ENCODE results near the gene RAG1.
A peak's percentile ranks its signal among the peaks of the same experiment; 100 is the strongest.
"Not testable (repeated sequence)": the region's sequence is repeated elsewhere in the genome, so short reads cannot be mapped to it uniquely, and the experiment has no call there.

Gene RAG1

GRCh38 chr11:36567694-36568093 lies at the start of gene RAG1:
Gene RAG1 (plus strand): TSS chr11:36568007. CDS start chr11:36573305, 5,298 bp downstream.
- Histone ChIP-seq H3K9ac (ENCODE audit: low read length in 2 of 2) (no peak within 1 kb of the TSS), H3K4me1 (ENCODE audit: control insufficient read depth, insufficient read depth, low read length) (no peaks in the 10 kb centered on the region), H3K36me3 (ENCODE audit: control insufficient read depth in 2 of 2, insufficient read depth in 2 of 2, low read length in 2 of 2) (no peaks in the 10 kb centered on the region), H3K27me3 (ENCODE audit: control insufficient read depth in 1 of 2, insufficient read depth in 2 of 2, low read length in 2 of 2) (no peaks in the 10 kb centered on the region), H3K27ac (ENCODE audit: low read length) (no peak within 1 kb of the TSS), H3K4me3 (ENCODE audit: low read length in 2 of 2) (no peak within 1 kb of the TSS), H3K9me3 (ENCODE audit: control insufficient read depth in 2 of 2, low read length in 2 of 2) (no peaks in the 10 kb centered on the region)

GRCh38 chr11:36530840-36531239 lies 37.0 kb upstream of the RAG1 start:
- no peaks in the 10 kb centered on the region for H3K27me3 ChIP-seq (ENCODE audit: control insufficient read depth in 1 of 2, insufficient read depth in 2 of 2, low read length in 2 of 2)
- no peak overlapping the region for H3K27ac ChIP-seq (ENCODE audit: low read length)
- no peak overlapping the region for H3K4me3 ChIP-seq (ENCODE audit: low read length in 2 of 2)

GRCh38 chr11:36532941-36533601 lies 34.7 kb upstream of the RAG1 start:
- Histone ChIP-seq H3K27me3 (ENCODE audit: control insufficient read depth in 1 of 2, insufficient read depth in 2 of 2, low read length in 2 of 2) (no peaks in the 10 kb centered on the region), H3K36me3 (ENCODE audit: control insufficient read depth in 2 of 2, insufficient read depth in 2 of 2, low read length in 2 of 2) (no peaks in the 10 kb centered on the region), H3K27ac (ENCODE audit: low read length) (no peak overlapping the region), H3K4me3 (ENCODE audit: low read length in 2 of 2) (no peak overlapping the region), H3K9ac (ENCODE audit: low read length in 2 of 2) (no peak overlapping the region), H3K9me3 (ENCODE audit: control insufficient read depth in 2 of 2, low read length in 2 of 2) (no peaks in the 10 kb centered on the region), H3K4me1 (ENCODE audit: control insufficient read depth, insufficient read depth, low read length) (no peaks in the 10 kb centered on the region)

More at GRCh38 chr11:36530840-36531239, 37.0 kb upstream of the RAG1 start:
- Histone ChIP-seq H3K4me1 (ENCODE audit: control insufficient read depth, insufficient read depth, low read length) (no peaks in the 10 kb centered on the region), H3K9ac (ENCODE audit: low read length in 2 of 2) (no peak overlapping the region), H3K36me3 (ENCODE audit: control insufficient read depth in 2 of 2, insufficient read depth in 2 of 2, low read length in 2 of 2) (no peaks in the 10 kb centered on the region), H3K9me3 (ENCODE audit: control insufficient read depth in 2 of 2, low read length in 2 of 2) (no peaks in the 10 kb centered on the region)

GRCh38 chr11:36534276-36534840 lies 33.4 kb upstream of the RAG1 start:
- H3K9ac ChIP-seq (ENCODE audit: low read length in 2 of 2), result no peak overlapping the region
- no peaks in the 10 kb centered on the region for H3K9me3 ChIP-seq (ENCODE audit: control insufficient read depth in 2 of 2, low read length in 2 of 2)
- no peak overlapping the region for H3K4me3 ChIP-seq (ENCODE audit: low read length in 2 of 2)
- H3K36me3 ChIP-seq (ENCODE audit: control insufficient read depth in 2 of 2, insufficient read depth in 2 of 2, low read length in 2 of 2), result no peaks in the 10 kb centered on the region
- no peaks in the 10 kb centered on the region for H3K4me1 ChIP-seq (ENCODE audit: control insufficient read depth, insufficient read depth, low read length)
- no peaks in the 10 kb centered on the region for H3K27me3 ChIP-seq (ENCODE audit: control insufficient read depth in 1 of 2, insufficient read depth in 2 of 2, low read length in 2 of 2)
- H3K27ac ChIP-seq (ENCODE audit: low read length), result no peak overlapping the region

GRCh38 chr11:36540998-36541397 lies 26.8 kb upstream of the RAG1 start:
- H3K27ac ChIP-seq (ENCODE audit: low read length), result no peak overlapping the region
- H3K36me3 ChIP-seq (ENCODE audit: control insufficient read depth in 2 of 2, insufficient read depth in 2 of 2, low read length in 2 of 2), result no peaks in the 10 kb centered on the region
- H3K9ac ChIP-seq (ENCODE audit: low read length in 2 of 2), result no peak overlapping the region
- H3K4me1 ChIP-seq (ENCODE audit: control insufficient read depth, insufficient read depth, low read length), result no peaks in the 10 kb centered on the region
- no peaks in the 10 kb centered on the region for H3K9me3 ChIP-seq (ENCODE audit: control insufficient read depth in 2 of 2, low read length in 2 of 2)
- no peaks in the 10 kb centered on the region for H3K27me3 ChIP-seq (ENCODE audit: control insufficient read depth in 1 of 2, insufficient read depth in 2 of 2, low read length in 2 of 2)
- H3K4me3 ChIP-seq (ENCODE audit: low read length in 2 of 2), result no peak overlapping the region

- Histone ChIP-seq H3K9ac (ENCODE audit: low read length in 2 of 2) (no peak overlapping the region), H3K4me1 (ENCODE audit: control insufficient read depth, insufficient read depth, low read length) (no peaks in the 10 kb centered on the region), H3K9me3 (ENCODE audit: control insufficient read depth in 2 of 2, low read length in 2 of 2) (no peaks in the 10 kb centered on the region), H3K27ac (ENCODE audit: low read length) (no peak overlapping the region), H3K36me3 (ENCODE audit: control insufficient read depth in 2 of 2, insufficient read depth in 2 of 2, low read length in 2 of 2) (no peaks in the 10 kb centered on the region), H3K27me3 (ENCODE audit: control insufficient read depth in 1 of 2, insufficient read depth in 2 of 2, low read length in 2 of 2) (no peaks in the 10 kb centered on the region), H3K4me3 (ENCODE audit: low read length in 2 of 2) (no peak overlapping the region)
These were observed 17.3 kb upstream of the RAG1 start for GRCh38 chr11:36550385-36551115.

GRCh38 chr11:36557390-36557789 lies 10.4 kb upstream of the RAG1 start:
- H3K36me3 ChIP-seq (ENCODE audit: control insufficient read depth in 2 of 2, insufficient read depth in 2 of 2, low read length in 2 of 2); H3K9ac ChIP-seq (ENCODE audit: low read length in 2 of 2); H3K27ac ChIP-seq (ENCODE audit: low read length); H3K27me3 ChIP-seq (ENCODE audit: control insufficient read depth in 1 of 2, insufficient read depth in 2 of 2, low read length in 2 of 2); H3K4me3 ChIP-seq (ENCODE audit: low read length in 2 of 2); H3K4me1 ChIP-seq (ENCODE audit: control insufficient read depth, insufficient read depth, low read length); H3K9me3 ChIP-seq (ENCODE audit: control insufficient read depth in 2 of 2, low read length in 2 of 2): not testable (repeated sequence)

GRCh38 chr11:36557991-36558390 lies 9.8 kb upstream of the RAG1 start:
- H3K9me3 ChIP-seq (ENCODE audit: control insufficient read depth in 2 of 2, low read length in 2 of 2), result no peaks in the 10 kb centered on the region
- H3K36me3 ChIP-seq (ENCODE audit: control insufficient read depth in 2 of 2, insufficient read depth in 2 of 2, low read length in 2 of 2), result no peaks in the 10 kb centered on the region
- no peak overlapping the region for H3K27ac ChIP-seq (ENCODE audit: low read length)
- H3K9ac ChIP-seq (ENCODE audit: low read length in 2 of 2), result no peak overlapping the region
- H3K4me3 ChIP-seq (ENCODE audit: low read length in 2 of 2), result no peak overlapping the region
- H3K4me1 ChIP-seq (ENCODE audit: control insufficient read depth, insufficient read depth, low read length), result no peaks in the 10 kb centered on the region
- H3K27me3 ChIP-seq (ENCODE audit: control insufficient read depth in 1 of 2, insufficient read depth in 2 of 2, low read length in 2 of 2), result no peaks in the 10 kb centered on the region

- no peaks in the 10 kb centered on the region for H3K4me1 ChIP-seq (ENCODE audit: control insufficient read depth, insufficient read depth, low read length)
- no peak overlapping the region for H3K27ac ChIP-seq (ENCODE audit: low read length)
- H3K9ac ChIP-seq (ENCODE audit: low read length in 2 of 2), result no peak overlapping the region
- H3K27me3 ChIP-seq (ENCODE audit: control insufficient read depth in 1 of 2, insufficient read depth in 2 of 2, low read length in 2 of 2), result no peaks in the 10 kb centered on the region
- no peak overlapping the region for H3K4me3 ChIP-seq (ENCODE audit: low read length in 2 of 2)
- H3K36me3 ChIP-seq (ENCODE audit: control insufficient read depth in 2 of 2, insufficient read depth in 2 of 2, low read length in 2 of 2), result no peaks in the 10 kb centered on the region
- H3K9me3 ChIP-seq (ENCODE audit: control insufficient read depth in 2 of 2, low read length in 2 of 2), result no peaks in the 10 kb centered on the region
These were observed 9.0 kb upstream of the RAG1 start for GRCh38 chr11:36558571-36559413.

GRCh38 chr11:36564376-36565030 lies 3.3 kb upstream of the RAG1 start:
- H3K27ac ChIP-seq (ENCODE audit: low read length), result no peak overlapping the region
- no peaks in the 10 kb centered on the region for H3K36me3 ChIP-seq (ENCODE audit: control insufficient read depth in 2 of 2, insufficient read depth in 2 of 2, low read length in 2 of 2)
- no peaks in the 10 kb centered on the region for H3K4me1 ChIP-seq (ENCODE audit: control insufficient read depth, insufficient read depth, low read length)
- H3K9me3 ChIP-seq (ENCODE audit: control insufficient read depth in 2 of 2, low read length in 2 of 2), result no peaks in the 10 kb centered on the region
- H3K9ac ChIP-seq (ENCODE audit: low read length in 2 of 2), result peak overlapping the region in 1 of 2 donors; percentile 24
- peak overlapping the region; percentile 54 to 75 for H3K4me3 ChIP-seq (ENCODE audit: low read length in 2 of 2)
- H3K27me3 ChIP-seq (ENCODE audit: control insufficient read depth in 1 of 2, insufficient read depth in 2 of 2, low read length in 2 of 2), result no peaks in the 10 kb centered on the region
